HepG2 (cell line): Measurements from ENCODE around the gene LYSMD3. TPM values are rescaled to one million over a fixed set of nuclear protein-coding genes. Genes with fewer than 3 reads are reported as not detected.

Experiments used
- ATAC-seq: fragments of 200-7000 bp; cut with Tn5 transposase; 3 replicates; pipeline ENCODE4 v1.9.1; 2020; ENCODE audit warnings: mild to moderate bottlenecking, moderate library complexity
- BruUV-seq: library from RNA; stranded (reverse); fragments of 400-500 nt; replicated peaks from 2 replicates; lab custom pipeline; 2021; lab: Mats Ljungman, UMichigan
- CTCF ChIA-PET: fragments of 300-600 bp; formaldehyde crosslinking; extraction: SDS; loops from one replicate; lab custom pipeline; 2021; ENCODE audit warnings: low total read pairs, inconsistent platforms, low intra/inter-chr PET ratio; lab: Yijun Ruan, JAX
- POLR2A ChIA-PET: fragments of 350-600 bp; sonication (Branson Sonifier 250); formaldehyde crosslinking; loops from one replicate; lab custom pipeline; 2020; ENCODE audit warnings: antibody characterized with exemption, inconsistent platforms; lab: Yijun Ruan, JAX
- DNase-seq: peaks from one replicate; pipeline ENCODE4 v3.0.0-alpha.2; 2015; ENCODE audit warnings: low spot score
- FAIRE-seq: peaks from 3 replicates; lab custom pipeline; 2011; peaks lifted over from hg19 to GRCh38; lab: Jason Lieb, UNC
- H2AFZ ChIP-seq: one replicate; pipeline ENCODE4 v1.6.1; 2011; ENCODE audit warnings: low read length, inconsistent platforms
- H3K27ac ChIP-seq: fragments of 300-600 bp; 3 replicates; pipeline ENCODE4 v1.8.0; 2011; ENCODE audit warnings: mixed run types, mild to moderate bottlenecking, mixed read lengths, low read length, inconsistent platforms; ENCODE audit not compliant: insufficient read depth; ENCODE audit errors: extremely low read length
- H3K27me3 ChIP-seq, 2 experiments: fragments of 200-600 bp in 1 of 2; 2 replicates in 1 of 2; 3 replicates in 1 of 2; pipeline versions ENCODE4 v1.6.0 to v1.8.0; 2011; ENCODE audit warnings: low read length in 2 of 2, mild to moderate bottlenecking in 2 of 2, moderate library complexity in 2 of 2, inconsistent platforms in 1 of 2; ENCODE audit not compliant: insufficient read depth in 2 of 2, control insufficient read depth in 1 of 2
- H3K36me3 ChIP-seq, 2 experiments: fragments of 200-600 bp in 1 of 2; replicated peaks in 1 of 2; 2 replicates in 1 of 2; 3 replicates in 1 of 2; pipeline versions ENCODE4 v1.5.1 to v1.8.0; 2011; ENCODE audit warnings: low read length in 2 of 2, inconsistent platforms in 1 of 2; ENCODE audit not compliant: insufficient read depth in 2 of 2, control insufficient read depth in 1 of 2
- H3K4me1 ChIP-seq: 2 replicates; pipeline ENCODE4 v1.5.1; 2012; ENCODE audit warnings: low read length, inconsistent platforms; ENCODE audit not compliant: insufficient read depth
- H3K4me2 ChIP-seq: 2 replicates; pipeline ENCODE4 v1.6.0; 2011; ENCODE audit warnings: low read depth, low read length, inconsistent platforms
- H3K4me3 ChIP-seq, 3 experiments: fragments of 200-600 bp in 1 of 3; sonication (generic), shearing (Covaris generic) in 1 of 3; replicated peaks in 1 of 3; 2 replicates each; pipeline ENCODE4 v1.5.1; 2011 to 2016; ENCODE audit warnings: low read length in 3 of 3, inconsistent platforms in 2 of 3, low read depth in 2 of 3, mild to moderate bottlenecking in 2 of 3, control low read depth in 1 of 3, mixed read lengths in 1 of 3; ENCODE audit not compliant: insufficient read depth in 1 of 3
- H3K79me2 ChIP-seq: one replicate; pipeline ENCODE4 v1.6.1; 2011; ENCODE audit warnings: low read length, inconsistent platforms; ENCODE audit not compliant: insufficient read depth
- H3K9ac ChIP-seq: 2 replicates; pipeline ENCODE4 v1.6.0; 2011; ENCODE audit warnings: mild to moderate bottlenecking, low read depth, low read length, inconsistent platforms; ENCODE audit not compliant: insufficient read depth
- H3K9me3 ChIP-seq: 2 replicates; pipeline ENCODE4 v1.5.1; 2012; ENCODE audit warnings: mild to moderate bottlenecking, low read length
- H4K20me1 ChIP-seq: 2 replicates; pipeline ENCODE4 v1.6.0; 2011; ENCODE audit warnings: inconsistent platforms, mild to moderate bottlenecking, low read length, moderate library complexity; ENCODE audit not compliant: insufficient read depth
- ARNT ChIP-seq: fragments of 450-650 bp; IDR thresholded peaks from 2 replicates; pipeline ENCODE4 v1.6.1; 2017
- MLLT10 ChIP-seq: sonication (generic); formaldehyde crosslinking; IDR thresholded peaks from 2 replicates; pipeline ENCODE4 v1.4.0; 2020; ENCODE audit warnings: missing genetic modification reagents
- PTBP1 ChIP-seq: fragments of 200-400 bp; formaldehyde crosslinking; IDR thresholded peaks from 2 replicates; pipeline ENCODE4 v1.6.1; 2018; ENCODE audit warnings: low read length, low read depth; ENCODE audit not compliant: poor library complexity, severe bottlenecking
- RARA ChIP-seq: IDR thresholded peaks from 2 replicates; pipeline ENCODE4 v1.6.1; 2016; ENCODE audit warnings: missing genetic modification reagents, missing compliant biosample characterization
- RXRA ChIP-seq: sonication (generic); formaldehyde crosslinking; IDR thresholded peaks from 2 replicates; pipeline ENCODE4 v1.5.1; 2020; ENCODE audit warnings: missing genetic modification reagents
- TFE3 ChIP-seq: IDR thresholded peaks from 2 replicates; pipeline ENCODE4 v1.6.1; 2016
- ZMYM2 ChIP-seq: sonication (generic); formaldehyde crosslinking; IDR thresholded peaks from 2 replicates; pipeline ENCODE4 v1.8.0; 2022; ENCODE audit warnings: mild to moderate bottlenecking, missing genetic modification reagents
- ZNF20 ChIP-seq: sonication (generic); formaldehyde crosslinking; IDR thresholded peaks from 2 replicates; pipeline ENCODE4 v1.4.0; 2020; ENCODE audit warnings: mild to moderate bottlenecking, moderate library complexity, missing genetic modification reagents
- ZNF317 ChIP-seq: sonication (generic); formaldehyde crosslinking; IDR thresholded peaks from 2 replicates; pipeline ENCODE4 v1.5.0; 2020; ENCODE audit warnings: mild to moderate bottlenecking, missing genetic modification reagents
- ZNF354B ChIP-seq: sonication (generic); formaldehyde crosslinking; IDR thresholded peaks from 2 replicates; pipeline ENCODE4 v1.8.0; 2022; ENCODE audit warnings: mild to moderate bottlenecking, missing genetic modification reagents
- ZNF780A ChIP-seq: sonication (generic); formaldehyde crosslinking; IDR thresholded peaks from 2 replicates; pipeline ENCODE4 v1.8.0; 2022; ENCODE audit warnings: mild to moderate bottlenecking, missing genetic modification reagents, moderate library complexity
- WGBS: methylation state at CpG from one replicate; pipeline ENCODE4 v1.1.6; 2017; ENCODE audit warnings: low lambda C conversion rate; 5-methylcytosine and 5-hydroxymethylcytosine counted together
- in situ Hi-C: cut with HindIII; loops from 2 replicates; pipeline ENCODE4 v1.10.0; 2017; ENCODE audit warnings: low pct_unique_long_range_greater_than_20kb; ENCODE audit not compliant: extremely low pct_ligation_motif_present
- intact Hi-C: fragments of 100-400 bp; cut with micrococcal nuclease; formaldehyde crosslinking; loops from one replicate; pipeline ENCODE4 v1.10.0; 2022; ENCODE audit not compliant: unreplicated experiment
- polyA plus RNA-seq, 8 experiments: library from polyadenylated mRNA; depleted of rRNA in 3 of 8; stranded (reverse) in 7 of 8; unstranded in 1 of 8; fragments of >200 nt; fragmentation: Illumina TruSeq in 4 of 8; extraction: Trizol in 4 of 8; gene quantifications; 2 replicates each; pipeline versions ENCODE4 v1.2.1 to v1.2.3, GENCODE V29; 2011 to 2016; ENCODE audit warnings: low read depth in 4 of 8, missing spikeins in 1 of 8, mixed read lengths in 1 of 8; ENCODE audit not compliant: insufficient read depth in 1 of 8
- total RNA-seq, 5 experiments: library from RNA; depleted of rRNA; stranded (reverse); fragments of >200 nt; fragmentation: Illumina TruSeq; extraction: Trizol; gene quantifications; 2 replicates each; pipeline ENCODE4 v1.2.3, GENCODE V29; 2016; ENCODE audit warnings: low read depth in 1 of 5
- TF ChIP-seq, protein P1 (sequence below): IDR thresholded peaks from 2 replicates; pipeline ENCODE4 v1.4.0; 2020; ENCODE audit warnings: mild to moderate bottlenecking, missing genetic modification reagents
- TF ChIP-seq, protein P2 (sequence below): conservative IDR thresholded peaks from 2 replicates; pipeline ENCODE4 v1.6.1; 2018; ENCODE audit warnings: missing genetic modification reagents

Gene LYSMD3
- total and polyA plus RNA-seq, 2 of the 13 experiments (the other 11 are each of a cell fraction or from before 2014, with no cell fraction given) = 9.1 to 13.8 TPM

GRCh38 chr5:90571147-90571773 is 41.9 kb upstream of the LYSMD3 start:
- no peaks in the 10 kb centered on the region for H3K27me3 ChIP-seq
- no peak overlapping the region for H2AFZ ChIP-seq
- CTCF ChIA-PET = no interaction called here
- no TSS peak for BruUV-seq
- H3K4me2 ChIP-seq = no peak overlapping the region
- H3K36me3 ChIP-seq = no peaks in the 10 kb centered on the region
- intact Hi-C loops = no loop called here
- in situ Hi-C loops = no loop called here
- 0% methylated on average over 1 of the region's 1 CpG for WGBS
- no peak overlapping the region for H3K9ac ChIP-seq
- POLR2A ChIA-PET = no interaction called here
- no peak overlapping the region for H3K27ac ChIP-seq
- H3K79me2 ChIP-seq = no peaks in the 10 kb centered on the region
- no peak overlapping the region for H3K4me3 ChIP-seq
- no peaks in the 10 kb centered on the region for H3K4me1 ChIP-seq
- H4K20me1 ChIP-seq = no peaks in the 10 kb centered on the region
- no peaks in the 10 kb centered on the region for H3K9me3 ChIP-seq
- FAIRE-seq (no peak), DNase-seq (no peak), ATAC-seq (no peak)
- no peak for TF ChIP-seq TFE3 (CRISPR knock-in tag)
- no peak for TF ChIP-seq RXRA
- TF ChIP-seq ZMYM2 = no peak
- TF ChIP-seq ARNT = no peak
- no peak for TF ChIP-seq PTBP1
- TF ChIP-seq MLLT10 (CRISPR knock-in tag) = no peak
- no peak for TF ChIP-seq ZNF20 (CRISPR knock-in tag)
- no peak for TF ChIP-seq ZNF354B (CRISPR knock-in tag)
- no peak for TF ChIP-seq ZNF780A (CRISPR knock-in tag)
- TF ChIP-seq, protein P1, sequence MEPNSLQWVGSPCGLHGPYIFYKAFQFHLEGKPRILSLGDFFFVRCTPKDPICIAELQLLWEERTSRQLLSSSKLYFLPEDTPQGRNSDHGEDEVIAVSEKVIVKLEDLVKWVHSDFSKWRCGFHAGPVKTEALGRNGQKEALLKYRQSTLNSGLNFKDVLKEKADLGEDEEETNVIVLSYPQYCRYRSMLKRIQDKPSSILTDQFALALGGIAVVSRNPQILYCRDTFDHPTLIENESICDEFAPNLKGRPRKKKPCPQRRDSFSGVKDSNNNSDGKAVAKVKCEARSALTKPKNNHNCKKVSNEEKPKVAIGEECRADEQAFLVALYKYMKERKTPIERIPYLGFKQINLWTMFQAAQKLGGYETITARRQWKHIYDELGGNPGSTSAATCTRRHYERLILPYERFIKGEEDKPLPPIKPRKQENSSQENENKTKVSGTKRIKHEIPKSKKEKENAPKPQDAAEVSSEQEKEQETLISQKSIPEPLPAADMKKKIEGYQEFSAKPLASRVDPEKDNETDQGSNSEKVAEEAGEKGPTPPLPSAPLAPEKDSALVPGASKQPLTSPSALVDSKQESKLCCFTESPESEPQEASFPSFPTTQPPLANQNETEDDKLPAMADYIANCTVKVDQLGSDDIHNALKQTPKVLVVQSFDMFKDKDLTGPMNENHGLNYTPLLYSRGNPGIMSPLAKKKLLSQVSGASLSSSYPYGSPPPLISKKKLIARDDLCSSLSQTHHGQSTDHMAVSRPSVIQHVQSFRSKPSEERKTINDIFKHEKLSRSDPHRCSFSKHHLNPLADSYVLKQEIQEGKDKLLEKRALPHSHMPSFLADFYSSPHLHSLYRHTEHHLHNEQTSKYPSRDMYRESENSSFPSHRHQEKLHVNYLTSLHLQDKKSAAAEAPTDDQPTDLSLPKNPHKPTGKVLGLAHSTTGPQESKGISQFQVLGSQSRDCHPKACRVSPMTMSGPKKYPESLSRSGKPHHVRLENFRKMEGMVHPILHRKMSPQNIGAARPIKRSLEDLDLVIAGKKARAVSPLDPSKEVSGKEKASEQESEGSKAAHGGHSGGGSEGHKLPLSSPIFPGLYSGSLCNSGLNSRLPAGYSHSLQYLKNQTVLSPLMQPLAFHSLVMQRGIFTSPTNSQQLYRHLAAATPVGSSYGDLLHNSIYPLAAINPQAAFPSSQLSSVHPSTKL (CRISPR knock-in tag) = no peak
- no peak for TF ChIP-seq RARA (CRISPR knock-in tag)
- TF ChIP-seq, protein P2, sequence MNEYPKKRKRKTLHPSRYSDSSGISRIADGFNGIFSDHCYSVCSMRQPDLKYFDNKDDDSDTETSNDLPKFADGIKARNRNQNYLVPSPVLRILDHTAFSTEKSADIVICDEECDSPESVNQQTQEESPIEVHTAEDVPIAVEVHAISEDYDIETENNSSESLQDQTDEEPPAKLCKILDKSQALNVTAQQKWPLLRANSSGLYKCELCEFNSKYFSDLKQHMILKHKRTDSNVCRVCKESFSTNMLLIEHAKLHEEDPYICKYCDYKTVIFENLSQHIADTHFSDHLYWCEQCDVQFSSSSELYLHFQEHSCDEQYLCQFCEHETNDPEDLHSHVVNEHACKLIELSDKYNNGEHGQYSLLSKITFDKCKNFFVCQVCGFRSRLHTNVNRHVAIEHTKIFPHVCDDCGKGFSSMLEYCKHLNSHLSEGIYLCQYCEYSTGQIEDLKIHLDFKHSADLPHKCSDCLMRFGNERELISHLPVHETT (CRISPR knock-in tag) = no peak
- no peak for TF ChIP-seq ZNF317 (CRISPR knock-in tag)
